ENCODE data around the gene MAGEB1.

DNA sequence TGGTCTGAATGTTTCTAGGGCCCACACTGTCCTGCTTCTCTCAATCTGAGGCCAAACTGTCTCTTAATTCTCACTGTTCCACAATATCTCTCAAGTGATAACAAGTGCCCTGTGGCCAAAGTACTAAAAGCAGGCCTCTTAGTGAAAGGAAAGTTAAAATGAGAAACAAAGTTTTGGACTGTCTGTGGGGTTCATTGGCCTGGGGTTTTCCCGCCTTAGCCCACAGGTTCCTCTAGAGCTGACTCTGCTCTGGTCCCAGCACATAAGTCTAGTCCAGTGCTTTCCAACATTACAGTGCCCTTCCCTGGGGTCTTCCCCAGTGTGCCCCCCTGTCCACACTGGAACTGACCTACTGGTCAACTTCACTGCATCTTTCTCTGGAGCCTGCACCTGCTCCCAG, 6.3 kb downstream of the MAGEB1 start:
- no peak for TF ChIP-seq CTCF (IDR thresholded peaks at IDR 0.05; ENCODE audit: poor library complexity, severe bottlenecking)
- no peak for TF ChIP-seq EP300 (conservative IDR thresholded peaks at IDR 0.05; ENCODE audit: poor library complexity, severe bottlenecking)
- TF ChIP-seq, protein P1, sequence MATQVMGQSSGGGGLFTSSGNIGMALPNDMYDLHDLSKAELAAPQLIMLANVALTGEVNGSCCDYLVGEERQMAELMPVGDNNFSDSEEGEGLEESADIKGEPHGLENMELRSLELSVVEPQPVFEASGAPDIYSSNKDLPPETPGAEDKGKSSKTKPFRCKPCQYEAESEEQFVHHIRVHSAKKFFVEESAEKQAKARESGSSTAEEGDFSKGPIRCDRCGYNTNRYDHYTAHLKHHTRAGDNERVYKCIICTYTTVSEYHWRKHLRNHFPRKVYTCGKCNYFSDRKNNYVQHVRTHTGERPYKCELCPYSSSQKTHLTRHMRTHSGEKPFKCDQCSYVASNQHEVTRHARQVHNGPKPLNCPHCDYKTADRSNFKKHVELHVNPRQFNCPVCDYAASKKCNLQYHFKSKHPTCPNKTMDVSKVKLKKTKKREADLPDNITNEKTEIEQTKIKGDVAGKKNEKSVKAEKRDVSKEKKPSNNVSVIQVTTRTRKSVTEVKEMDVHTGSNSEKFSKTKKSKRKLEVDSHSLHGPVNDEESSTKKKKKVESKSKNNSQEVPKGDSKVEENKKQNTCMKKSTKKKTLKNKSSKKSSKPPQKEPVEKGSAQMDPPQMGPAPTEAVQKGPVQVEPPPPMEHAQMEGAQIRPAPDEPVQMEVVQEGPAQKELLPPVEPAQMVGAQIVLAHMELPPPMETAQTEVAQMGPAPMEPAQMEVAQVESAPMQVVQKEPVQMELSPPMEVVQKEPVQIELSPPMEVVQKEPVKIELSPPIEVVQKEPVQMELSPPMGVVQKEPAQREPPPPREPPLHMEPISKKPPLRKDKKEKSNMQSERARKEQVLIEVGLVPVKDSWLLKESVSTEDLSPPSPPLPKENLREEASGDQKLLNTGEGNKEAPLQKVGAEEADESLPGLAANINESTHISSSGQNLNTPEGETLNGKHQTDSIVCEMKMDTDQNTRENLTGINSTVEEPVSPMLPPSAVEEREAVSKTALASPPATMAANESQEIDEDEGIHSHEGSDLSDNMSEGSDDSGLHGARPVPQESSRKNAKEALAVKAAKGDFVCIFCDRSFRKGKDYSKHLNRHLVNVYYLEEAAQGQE (IDR thresholded peaks at IDR 0.05; ENCODE audit: borderline replicate concordance): no peak
- no peak for TF ChIP-seq EZH2 (IDR thresholded peaks at IDR 0.05; ENCODE audit: borderline replicate concordance, insufficient read depth, low read length, poor library complexity, severe bottlenecking)
- TF ChIP-seq RAD21 (conservative IDR thresholded peaks at IDR 0.05): no peak
- TF ChIP-seq TAF1 (IDR thresholded peaks at IDR 0.05; ENCODE audit: low read depth): no peak
- TF ChIP-seq MXI1 (conservative IDR thresholded peaks at IDR 0.05; ENCODE audit: poor library complexity, severe bottlenecking): no peak
- TF ChIP-seq SMC3 (conservative IDR thresholded peaks at IDR 0.05; ENCODE audit: poor library complexity): no peak
- TF ChIP-seq POLR2AphosphoS5 (IDR thresholded peaks at IDR 0.05): no peak

Measured in neural cell (in vitro differentiated cells).